ENCODE measurements around the gene RHEB. TPM values are rescaled to one million over a fixed set of nuclear protein-coding genes. Genes with fewer than 3 reads are reported as not detected.

RHEB gene
- total RNA-seq, 1 experiment from 2014 or later = 114 TPM

DNA sequence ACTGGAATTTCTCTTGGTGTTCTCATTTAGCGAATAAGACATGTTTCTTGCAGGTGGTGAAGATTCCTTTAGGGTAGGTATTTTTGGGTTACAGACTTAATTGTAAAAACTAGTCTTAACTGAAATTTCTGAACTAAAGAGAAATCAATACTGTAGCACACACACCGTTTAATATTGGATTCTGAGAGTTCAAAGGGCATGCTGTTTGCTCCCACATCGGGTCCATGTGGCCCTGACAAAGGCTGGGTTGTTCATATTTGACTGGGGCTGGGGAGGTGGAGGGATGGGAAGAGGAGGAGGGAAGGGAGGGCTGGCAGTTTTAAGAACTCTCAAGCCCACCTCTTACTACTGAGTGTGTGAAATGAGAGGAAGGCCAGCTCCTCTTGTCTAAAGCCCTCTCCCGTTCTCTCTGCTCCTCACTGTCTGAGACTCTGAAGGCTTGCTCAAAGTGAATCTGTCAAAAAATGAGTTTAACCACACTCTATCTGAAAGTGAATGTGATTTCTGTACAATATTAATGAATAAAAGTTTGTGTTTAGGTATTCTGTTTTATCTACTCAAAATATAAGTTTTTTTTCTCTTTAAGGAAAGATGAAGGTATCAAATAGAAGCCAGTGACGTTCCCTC, 40.0 kb upstream of the RHEB start:
- Histone ChIP-seq H3K23me2 (ENCODE audit: insufficient read length, low read depth, low read length, poor library complexity, severe bottlenecking) (no peaks in the 10 kb centered on the region), H4K8ac (replicated peaks; ENCODE audit: insufficient read length, low read depth, low read length) (no peak overlapping the region), H4K20me1 (ENCODE audit: control insufficient read depth, insufficient read depth, insufficient read length) (no peaks in the 10 kb centered on the region), H3K23ac (ENCODE audit: insufficient read length, low read depth, low read length) (no peak overlapping the region), H3K79me2 (ENCODE audit: insufficient read depth, low read length) (no peaks in the 10 kb centered on the region), H3K79me1 (ENCODE audit: insufficient read depth, low read depth, low read length, poor library complexity, severe bottlenecking) (no peaks in the 10 kb centered on the region), H2AK5ac (ENCODE audit: insufficient read length, low read length) (no peak overlapping the region), H2BK5ac (ENCODE audit: insufficient read length, low read length) (no peak overlapping the region), H3K4me1 (ENCODE audit: insufficient read depth, low read length) (no peaks in the 10 kb centered on the region), H3K4ac (ENCODE audit: low read depth, low read length) (no peak overlapping the region), H3K4me2 (ENCODE audit: insufficient read depth, insufficient read length, low read length) (no peak overlapping the region), H2BK12ac (ENCODE audit: insufficient read length, low read depth, low read length) (no peak overlapping the region), H2BK20ac (ENCODE audit: low read depth, low read length, poor library complexity, severe bottlenecking) (no peak overlapping the region), H3K14ac (ENCODE audit: insufficient read depth, low read length) (no peak overlapping the region), H2BK15ac (ENCODE audit: low read depth, low read length) (no peak overlapping the region), H3K27ac (ENCODE audit: insufficient read length, low read depth, low read length) (no peak overlapping the region), H2AFZ (ENCODE audit: low read length) (no peak overlapping the region), H3K18ac (ENCODE audit: insufficient read length, low read depth, low read length) (no peak overlapping the region), H3K56ac (ENCODE audit: insufficient read length, low read depth, low read length) (no peak overlapping the region), H3K27me3 (ENCODE audit: insufficient read depth, low read length) (no peaks in the 10 kb centered on the region), H2BK120ac (ENCODE audit: low read depth, low read length, poor library complexity, severe bottlenecking) (no peak overlapping the region), H3K9me3 (ENCODE audit: control insufficient read depth, low read depth, low read length) (no peaks in the 10 kb centered on the region), H4K5ac (ENCODE audit: insufficient read length, low read depth, low read length) (no peak overlapping the region), H4K91ac (ENCODE audit: insufficient read length, low read depth, low read length) (no peak overlapping the region), H3T11ph (ENCODE audit: low read length) (no peak overlapping the region), H3K9ac (ENCODE audit: extremely low read depth, insufficient read length, low read length) (no peak overlapping the region)
- DNase-seq = no peak
- Mint-ChIP-seq H3K4me1 (no peaks in the 10 kb centered on the region), H3K9me3 (no peaks in the 10 kb centered on the region), H3K27me3 (ENCODE audit: low read depth) (no peaks in the 10 kb centered on the region), H3K27ac (no peak overlapping the region), H3K36me3 (ENCODE audit: insufficient read depth in 1 of 3, low read depth in 3 of 3) (peaks cover 0 to 5% (median 0%) of the 10 kb centered on the region in 3 experiments; a peak in 2 of 7 replicates), H3K4me3 (no peak overlapping the region; a peak in 1 of 5 replicates)
- TF ChIP-seq, protein P1, sequence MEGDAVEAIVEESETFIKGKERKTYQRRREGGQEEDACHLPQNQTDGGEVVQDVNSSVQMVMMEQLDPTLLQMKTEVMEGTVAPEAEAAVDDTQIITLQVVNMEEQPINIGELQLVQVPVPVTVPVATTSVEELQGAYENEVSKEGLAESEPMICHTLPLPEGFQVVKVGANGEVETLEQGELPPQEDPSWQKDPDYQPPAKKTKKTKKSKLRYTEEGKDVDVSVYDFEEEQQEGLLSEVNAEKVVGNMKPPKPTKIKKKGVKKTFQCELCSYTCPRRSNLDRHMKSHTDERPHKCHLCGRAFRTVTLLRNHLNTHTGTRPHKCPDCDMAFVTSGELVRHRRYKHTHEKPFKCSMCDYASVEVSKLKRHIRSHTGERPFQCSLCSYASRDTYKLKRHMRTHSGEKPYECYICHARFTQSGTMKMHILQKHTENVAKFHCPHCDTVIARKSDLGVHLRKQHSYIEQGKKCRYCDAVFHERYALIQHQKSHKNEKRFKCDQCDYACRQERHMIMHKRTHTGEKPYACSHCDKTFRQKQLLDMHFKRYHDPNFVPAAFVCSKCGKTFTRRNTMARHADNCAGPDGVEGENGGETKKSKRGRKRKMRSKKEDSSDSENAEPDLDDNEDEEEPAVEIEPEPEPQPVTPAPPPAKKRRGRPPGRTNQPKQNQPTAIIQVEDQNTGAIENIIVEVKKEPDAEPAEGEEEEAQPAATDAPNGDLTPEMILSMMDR (conservative IDR thresholded peaks at IDR 0.05) = no peak
- no CpG with 5 or more reads among the region's 5 CpGs for WGBS (ENCODE audit: extremely low coverage, insufficient read length, low lambda C conversion rate)

Data from H9 (cell line).